Ishikawa (cell line): ENCODE measurements around the gene FUBP3.

ENCODE experiments used
- CEBPB ChIP-seq: IDR thresholded peaks from 2 replicates; pipeline ENCODE4 v1.6.1; 2012
- YY1 ChIP-seq: IDR thresholded peaks from 2 replicates; pipeline ENCODE4 v1.6.1; 2012; ENCODE audit warnings: low read depth

- TF ChIP-seq YY1 (no peak), CEBPB (no peak)
Observed at GRCh38 chr9:130634801-130635200, 55.4 kb downstream of the FUBP3 start.
